HG03460 (cell line): ENCODE data around the gene S100A2.
"Not testable (repeated sequence)": the region's sequence is repeated elsewhere in the genome, so short reads cannot be mapped to it uniquely, and the experiment has no call there.

Experiments used
- ATAC-seq: cut with Tn5 transposase; IDR thresholded peaks from one replicate; pipeline ENCODE4 v1.9.1; 2021; ENCODE audit not compliant: unreplicated experiment

The S100A2 gene

DNA sequence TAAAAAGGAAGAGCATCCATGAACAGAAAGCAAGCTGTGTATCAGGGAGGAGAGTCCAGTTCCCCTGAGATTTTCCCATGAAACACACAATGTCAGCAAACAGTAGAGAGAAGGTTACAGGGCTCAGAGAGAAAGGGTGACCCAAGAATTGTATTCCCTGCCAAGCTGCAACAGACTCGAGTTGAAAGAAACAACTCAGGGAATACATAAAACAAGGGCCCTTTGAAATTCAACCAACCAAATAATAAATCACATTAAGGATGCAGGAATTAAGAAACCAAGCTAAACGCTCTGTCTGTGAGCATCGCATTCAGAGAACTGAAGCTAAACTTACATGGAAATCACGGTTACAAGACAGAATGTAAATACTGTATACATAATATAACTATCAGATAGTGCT lies 27.1 kb upstream of the S100A2 start:
- no peak for ATAC-seq

GRCh38 chr1:153588482-153588881 lies 22.8 kb upstream of the S100A2 start:
- no peak for ATAC-seq

DNA sequence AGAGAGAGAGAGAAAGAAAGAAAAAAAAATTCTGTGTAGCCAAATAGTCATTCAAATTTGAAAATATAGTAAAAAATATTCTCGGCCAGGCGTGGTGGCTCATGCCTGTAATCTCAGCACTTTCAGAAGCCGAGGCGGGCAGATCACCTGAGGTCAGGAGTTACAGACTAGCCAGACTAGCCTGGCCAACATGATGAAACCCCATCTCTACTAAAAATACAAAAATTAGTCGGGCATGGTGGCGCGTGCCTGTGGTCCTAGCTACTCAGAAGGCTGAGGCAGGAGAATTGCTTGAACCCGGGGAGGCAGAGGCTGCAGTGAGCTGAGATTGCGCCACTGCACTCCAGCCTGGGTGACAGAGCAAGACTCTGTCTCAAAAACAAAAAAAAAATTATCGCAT lies 22.4 kb upstream of the S100A2 start:
- not testable (repeated sequence) for ATAC-seq

GRCh38 chr1:153587314-153587713 lies 21.7 kb upstream of the S100A2 start:
- no peak for ATAC-seq

GRCh38 chr1:153586347-153586746 lies 20.7 kb upstream of the S100A2 start:
- no peak for ATAC-seq

GRCh38 chr1:153585006-153585405 lies 19.4 kb upstream of the S100A2 start:
- ATAC-seq = no peak

DNA sequence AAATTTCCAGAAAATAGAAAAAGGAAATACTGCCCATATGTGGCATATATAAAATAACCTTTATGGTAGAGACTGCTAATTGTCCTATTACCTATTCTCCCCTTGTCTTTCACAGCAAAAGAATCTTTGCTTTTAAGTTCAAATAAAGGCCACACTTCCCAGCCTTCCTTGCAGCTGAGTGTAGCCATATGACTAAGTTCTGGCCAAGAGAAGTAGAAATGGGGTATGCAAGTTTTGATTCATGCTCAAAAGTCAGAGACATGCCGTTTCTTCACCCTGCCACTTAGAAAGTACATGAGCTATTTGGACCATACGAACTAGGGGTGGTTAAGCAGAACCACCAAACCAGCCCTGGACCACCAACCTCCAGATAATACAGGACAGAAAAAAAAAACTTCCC lies 18.3 kb upstream of the S100A2 start:
- ATAC-seq = no peak

DNA sequence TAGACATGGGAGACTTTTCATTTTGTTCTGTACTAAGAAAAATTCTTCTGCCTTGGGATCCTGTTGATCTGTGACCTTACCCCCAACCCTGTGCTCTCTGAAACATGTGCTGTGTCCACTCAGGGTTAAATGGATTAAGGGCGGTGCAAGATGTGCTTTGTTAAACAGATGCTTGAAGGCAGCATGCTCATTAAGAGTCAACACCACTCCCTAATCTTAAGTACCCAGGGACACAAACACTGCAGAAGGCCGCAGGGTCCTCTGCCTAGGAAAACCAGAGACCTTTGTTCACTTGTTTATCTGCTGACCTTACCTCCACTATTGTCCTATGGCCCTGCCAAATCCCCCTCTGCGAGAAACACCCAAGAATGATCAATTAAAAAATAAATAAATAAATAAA lies 17.9 kb upstream of the S100A2 start:
- ATAC-seq = not testable (repeated sequence)

DNA sequence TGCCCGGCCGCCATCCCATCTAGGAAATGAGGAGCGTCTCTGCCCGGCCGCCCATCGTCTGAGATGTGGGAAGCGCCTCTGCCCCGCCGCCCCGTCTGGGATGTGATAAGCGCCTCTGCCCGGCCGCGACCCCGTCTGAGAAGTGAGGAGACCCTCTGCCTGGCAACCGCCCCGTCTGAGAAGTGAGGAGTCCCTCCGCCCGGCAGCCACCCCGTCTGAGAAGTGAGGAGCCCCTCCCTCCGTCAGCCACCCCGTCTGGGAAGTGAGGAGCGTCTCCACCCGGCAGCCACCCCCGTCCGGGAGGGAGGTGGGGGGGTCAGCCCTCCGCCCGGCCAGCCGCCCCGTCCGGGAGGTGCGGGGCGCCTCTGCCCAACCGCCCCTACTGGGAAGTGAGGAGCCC lies 17.2 kb upstream of the S100A2 start:
- ATAC-seq = not testable (repeated sequence)

- no peak for ATAC-seq
Measured at GRCh38 chr1:153578936-153579335, 13.3 kb upstream of the S100A2 start.

GRCh38 chr1:153578490-153578889 lies 12.8 kb upstream of the S100A2 start:
- no peak for ATAC-seq

GRCh38 chr1:153577624-153578051 lies 12.0 kb upstream of the S100A2 start:
- ATAC-seq = no peak

DNA sequence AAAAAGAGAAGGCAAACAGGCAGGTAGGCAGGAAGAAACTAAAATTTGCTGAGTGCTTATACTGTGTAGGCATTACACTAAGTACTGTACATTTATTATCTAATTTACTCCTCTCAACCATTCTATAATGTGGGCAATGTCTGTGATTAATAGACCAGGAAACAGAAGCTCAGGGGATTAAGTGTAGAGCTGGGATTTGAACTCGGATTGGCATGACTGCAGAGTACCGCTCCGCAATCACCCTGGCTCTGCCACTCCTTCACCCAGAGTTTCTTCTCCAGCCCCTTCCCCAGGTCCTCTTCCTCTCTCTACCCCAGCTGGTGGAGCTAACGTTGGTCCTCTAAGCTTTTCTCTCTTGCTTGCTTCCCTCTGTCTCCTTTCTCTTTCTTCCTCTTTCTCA lies 11.5 kb upstream of the S100A2 start:
- no peak for ATAC-seq

GRCh38 chr1:153575497-153575896 lies 9.9 kb upstream of the S100A2 start:
- ATAC-seq = not testable (repeated sequence)

DNA sequence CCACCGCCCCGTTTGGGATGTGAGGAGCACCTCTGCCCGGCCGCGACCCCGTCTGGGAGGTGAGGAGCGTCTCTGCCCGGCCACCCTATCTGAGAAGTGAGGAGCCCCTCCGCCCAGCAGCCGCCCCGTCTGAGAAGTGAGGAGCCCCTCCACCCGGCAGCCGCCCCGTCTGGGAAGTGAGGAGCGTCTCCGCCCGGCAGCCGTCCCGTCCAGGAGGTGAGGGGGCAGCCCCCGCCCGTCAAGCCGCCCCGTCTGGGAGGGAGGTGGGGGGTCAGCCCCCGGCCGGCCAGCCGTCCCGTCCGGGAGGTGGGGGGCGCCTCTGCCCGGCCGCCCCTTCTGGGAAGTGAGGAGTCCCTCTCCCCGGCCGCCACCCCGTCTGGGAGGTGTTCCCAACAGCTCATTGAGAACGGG lies 9.4 kb upstream of the S100A2 start:
- ATAC-seq = not testable (repeated sequence)

DNA sequence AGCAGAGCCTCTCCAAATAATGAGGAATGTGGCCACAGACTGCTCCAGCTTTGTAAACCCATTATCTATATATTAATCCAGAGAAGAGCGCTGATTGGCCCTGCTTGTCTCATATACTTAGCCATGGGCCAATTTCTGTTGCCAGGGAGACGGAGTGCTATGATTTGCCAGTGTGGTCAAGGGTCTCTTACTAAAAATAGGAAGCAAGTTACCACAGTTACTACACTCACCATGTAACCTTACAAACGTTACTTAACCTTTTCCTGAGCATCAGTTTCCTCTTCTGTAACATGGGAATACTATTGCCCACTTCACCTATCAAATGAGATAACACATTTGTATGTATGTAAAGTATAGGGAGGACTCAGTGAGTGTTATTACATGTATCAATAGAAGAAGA lies 7.7 kb upstream of the S100A2 start:
- no peak for ATAC-seq

- peak; percentile 67 for ATAC-seq
Measured at GRCh38 chr1:153572569-153573015, 6.9 kb upstream of the S100A2 start.

GRCh38 chr1:153571706-153572105 lies 6.1 kb upstream of the S100A2 start:
- no peak for ATAC-seq

DNA sequence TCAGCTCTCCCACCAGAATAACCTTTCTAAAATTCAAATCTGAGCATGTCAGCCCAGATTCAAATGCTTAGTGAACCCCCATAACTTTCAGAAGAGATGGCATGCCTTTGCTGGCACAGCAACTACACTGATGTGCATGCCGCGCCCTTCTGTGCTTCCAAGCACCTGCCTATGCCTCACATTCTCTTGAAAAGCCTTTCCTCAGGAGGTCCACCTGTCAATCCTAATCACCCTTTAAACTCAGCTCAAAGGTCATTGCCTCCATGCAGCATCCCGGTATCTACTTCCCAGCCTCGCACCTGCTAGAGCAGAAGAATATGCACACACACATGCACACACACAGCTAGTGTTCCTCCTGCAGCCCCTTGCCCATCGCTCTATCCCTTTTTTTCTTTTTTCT lies 5.2 kb upstream of the S100A2 start:
- no peak for ATAC-seq

GRCh38 chr1:153569465-153569864 lies 3.8 kb upstream of the S100A2 start:
- no peak for ATAC-seq

DNA sequence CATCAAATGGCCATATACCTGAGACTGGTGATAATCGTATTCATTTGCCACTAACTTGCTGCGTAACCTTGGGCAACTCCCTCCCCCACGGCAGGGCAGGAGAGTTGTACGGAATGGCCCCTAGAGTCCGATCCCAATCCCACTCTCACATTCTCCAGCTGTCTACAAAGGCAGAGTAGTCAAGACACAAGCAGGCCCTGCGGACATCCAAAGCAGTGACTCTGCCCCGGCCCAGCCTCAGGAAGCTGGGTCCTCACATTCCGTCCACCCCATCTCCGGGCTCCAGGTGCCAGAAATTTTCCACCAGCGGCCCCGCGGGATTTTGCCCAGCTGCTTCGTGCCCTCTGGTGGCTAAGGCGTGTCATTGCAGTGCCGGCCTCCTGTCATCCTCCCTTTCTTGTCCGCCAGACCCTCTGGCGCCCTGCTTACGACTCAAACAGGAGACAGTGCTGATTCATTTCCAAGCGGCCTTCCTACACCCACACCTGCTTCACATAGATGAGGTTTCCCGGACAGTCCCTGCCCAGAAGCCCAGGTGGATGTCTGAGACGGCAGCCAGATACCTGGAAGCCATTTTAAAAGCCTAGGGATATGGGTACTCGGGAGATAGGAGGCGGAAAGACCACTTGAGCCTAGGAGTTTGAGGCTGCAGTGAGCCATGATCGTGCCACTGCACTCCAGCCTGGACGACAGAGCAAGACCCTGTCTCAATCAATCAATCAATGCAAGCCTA lies 2.9 kb upstream of the S100A2 start:
- no peak for ATAC-seq

GRCh38 chr1:153567621-153568366 lies 2.1 kb upstream of the S100A2 start:
- no peak for ATAC-seq
